GM19035 (cell line): ENCODE results near the gene CELF1.
"Not testable (repeated sequence)": the region's sequence is repeated elsewhere in the genome, so short reads cannot be mapped to it uniquely, and the experiment has no call there.

Experiments used
- ATAC-seq: cut with Tn5 transposase; IDR thresholded peaks from one replicate; pipeline ENCODE4 v1.9.1; 2021; ENCODE audit not compliant: unreplicated experiment

Gene CELF1

GRCh38 chr11:47488674-47489394, 64.1 kb downstream of the CELF1 start:
- no peak for ATAC-seq

DNA sequence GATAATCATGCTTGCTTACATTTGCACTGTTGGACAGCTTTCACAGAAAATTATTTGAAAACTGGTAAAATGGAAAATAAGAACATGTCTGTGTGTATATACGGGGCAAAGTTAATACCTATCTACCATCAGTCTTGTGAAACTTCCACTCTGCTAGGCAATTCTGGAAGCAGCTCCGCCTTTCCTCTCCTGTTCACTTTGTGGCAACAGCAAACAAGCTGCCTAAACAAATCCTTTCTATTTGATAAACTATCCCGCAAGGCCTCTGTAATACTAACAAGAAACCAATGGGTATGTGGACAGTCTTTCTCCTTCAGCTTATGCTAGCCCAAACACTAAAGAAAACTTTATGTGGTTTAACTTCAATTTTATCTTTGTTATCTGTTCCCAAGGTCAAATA, 64.8 kb downstream of the CELF1 start:
- ATAC-seq = no peak

GRCh38 chr11:47487421-47487820, 65.5 kb downstream of the CELF1 start:
- ATAC-seq = no peak

DNA sequence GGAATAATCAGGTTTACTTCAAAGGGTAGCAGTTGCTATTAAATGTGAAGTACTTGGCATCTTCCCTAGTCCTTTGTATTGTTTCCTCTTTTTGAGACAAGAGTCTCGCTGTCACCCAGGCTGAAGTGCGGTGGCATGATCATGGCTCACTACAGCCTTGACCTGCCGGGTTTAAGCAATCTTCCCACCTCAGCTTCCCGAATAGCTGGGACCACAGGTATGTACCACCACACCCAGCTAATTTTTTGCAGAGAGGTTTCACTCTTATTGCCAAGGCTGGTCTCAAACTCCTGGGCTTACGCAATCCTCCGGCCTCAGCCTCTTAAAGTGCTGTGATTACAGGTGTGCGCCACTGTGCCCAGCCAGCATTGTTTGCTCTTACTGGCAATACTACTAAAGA, 67.8 kb downstream of the CELF1 start:
- no peak for ATAC-seq

DNA sequence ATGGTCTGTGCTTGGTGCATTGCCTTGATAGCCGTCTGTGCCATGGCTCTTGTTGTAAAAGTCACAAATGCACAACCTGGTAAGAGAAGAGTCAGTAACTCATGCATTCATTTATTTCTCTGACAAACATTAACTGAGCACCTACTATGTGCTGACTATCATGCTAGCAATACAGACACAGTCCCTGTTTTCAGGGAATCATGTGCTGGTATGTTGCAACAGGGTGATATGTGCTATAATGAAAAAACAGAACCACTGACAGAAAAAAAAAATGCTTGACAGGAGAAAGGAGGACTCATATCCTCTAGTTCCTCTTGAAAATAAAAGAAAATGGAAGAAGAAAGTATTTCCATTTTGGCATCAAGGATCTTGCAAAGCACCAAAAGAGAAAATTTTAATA, 69.5 kb downstream of the CELF1 start:
- no peak for ATAC-seq

DNA sequence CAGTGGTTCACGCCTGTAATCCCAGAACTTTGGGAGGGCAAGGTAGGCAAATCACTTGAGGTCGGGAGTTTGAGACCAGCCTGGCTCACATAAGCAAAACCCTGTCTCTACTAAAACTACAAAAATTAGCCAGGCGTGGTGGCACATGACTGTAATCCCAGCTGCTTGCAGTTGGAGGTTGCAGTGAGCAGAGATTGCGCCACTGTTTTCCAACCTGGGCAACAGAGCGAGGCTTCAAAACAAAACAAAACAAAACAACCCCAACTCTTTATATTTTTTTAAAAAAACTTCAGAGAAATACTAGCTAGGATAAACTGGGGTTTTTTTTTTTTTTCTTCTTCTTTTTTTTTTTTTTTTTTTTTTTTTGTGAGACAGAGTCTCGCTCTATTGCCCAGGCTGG, 72.2 kb downstream of the CELF1 start:
- no peak for ATAC-seq

- ATAC-seq = no peak
Measured at GRCh38 chr11:47478651-47479329, 74.1 kb downstream of the CELF1 start.

GRCh38 chr11:47477753-47478152, 75.2 kb downstream of the CELF1 start:
- no peak for ATAC-seq

DNA sequence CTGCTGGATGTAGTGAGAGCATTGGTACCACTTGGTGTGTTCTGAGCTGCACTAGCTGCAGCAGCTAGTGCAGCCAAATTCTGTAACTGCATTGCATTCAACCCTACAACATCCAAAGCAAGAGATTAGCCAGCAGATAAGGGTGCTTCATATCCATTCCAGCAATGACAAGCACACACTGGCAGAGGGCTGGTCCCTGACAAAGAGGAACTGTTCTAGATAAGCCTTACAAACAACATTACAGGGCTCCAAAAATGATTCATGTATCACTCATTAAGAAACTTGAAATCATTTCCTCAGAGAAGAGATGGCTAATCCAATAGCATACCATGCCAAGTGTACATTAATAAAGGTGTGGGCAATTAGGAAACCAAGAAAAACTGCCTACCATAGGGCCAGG, 75.6 kb downstream of the CELF1 start:
- no peak for ATAC-seq

GRCh38 chr11:47470671-47471070, 82.3 kb downstream of the CELF1 start:
- no peak for ATAC-seq

DNA sequence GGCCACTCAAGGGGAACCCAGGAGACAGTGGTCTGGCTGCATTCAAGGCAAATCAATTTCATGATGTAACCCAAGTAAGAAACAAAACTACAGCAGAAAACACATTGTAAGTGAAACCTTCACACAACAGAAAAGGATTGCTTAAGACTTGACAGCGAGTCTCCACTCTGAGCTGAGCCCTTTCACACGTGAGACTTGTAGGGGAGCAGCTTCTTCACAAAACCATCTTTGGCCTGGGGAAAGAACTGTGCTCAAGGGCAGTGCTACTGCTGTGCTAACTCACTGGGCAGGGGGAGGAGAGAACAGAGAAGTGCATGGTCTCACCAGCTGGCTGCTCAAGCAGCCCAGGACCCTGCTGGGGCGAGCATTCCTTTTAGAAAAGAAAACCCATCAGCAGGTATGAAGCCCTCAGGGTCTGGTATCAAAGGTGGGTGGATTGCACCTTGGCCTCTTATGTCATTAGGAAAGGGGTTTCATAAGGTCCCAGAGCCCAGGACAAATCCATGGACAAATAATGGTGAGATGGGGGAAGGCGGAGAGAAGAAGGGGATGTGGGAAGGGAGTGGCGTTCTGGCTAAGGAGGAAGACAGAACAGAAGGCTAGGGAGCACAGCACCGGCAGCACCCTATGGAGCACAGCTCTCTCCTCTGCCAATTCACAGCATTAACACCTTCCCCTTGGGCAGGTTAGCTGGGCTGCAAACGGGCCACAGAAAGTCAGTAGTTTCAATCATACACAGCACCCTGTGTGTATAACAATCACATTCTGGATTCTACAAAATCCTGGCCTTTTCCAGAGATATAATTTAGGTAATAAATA, 83.4 kb downstream of the CELF1 start:
- no peak for ATAC-seq

DNA sequence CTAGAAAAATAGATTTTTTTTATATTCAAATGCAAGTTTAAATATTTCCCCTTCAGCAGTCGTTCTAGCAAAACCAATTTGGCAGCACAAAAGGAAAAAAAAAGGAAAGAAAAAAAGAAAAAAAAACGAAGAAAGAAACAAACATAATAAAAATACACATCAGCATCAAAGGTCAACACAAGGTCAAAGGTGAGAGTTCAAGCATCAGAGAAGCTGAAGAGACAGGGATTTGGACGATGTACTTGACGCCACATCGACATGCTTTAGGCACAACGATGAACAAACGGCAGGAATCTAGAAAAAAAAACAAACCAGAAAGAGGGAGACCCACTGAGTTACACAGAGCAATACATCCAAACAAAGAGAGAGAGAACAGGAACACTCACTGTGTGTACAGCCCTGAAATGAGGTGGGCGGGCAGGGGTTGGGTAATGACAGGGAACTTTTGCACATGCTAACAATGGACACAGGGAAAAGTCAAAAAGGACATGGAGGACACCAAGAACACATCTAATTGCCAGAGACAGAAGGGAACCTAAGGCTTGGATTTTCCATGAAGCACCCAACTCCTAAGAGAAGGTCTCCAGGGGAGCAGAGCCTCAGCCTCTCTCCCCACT, 84.2 kb downstream of the CELF1 start:
- no peak for ATAC-seq

DNA sequence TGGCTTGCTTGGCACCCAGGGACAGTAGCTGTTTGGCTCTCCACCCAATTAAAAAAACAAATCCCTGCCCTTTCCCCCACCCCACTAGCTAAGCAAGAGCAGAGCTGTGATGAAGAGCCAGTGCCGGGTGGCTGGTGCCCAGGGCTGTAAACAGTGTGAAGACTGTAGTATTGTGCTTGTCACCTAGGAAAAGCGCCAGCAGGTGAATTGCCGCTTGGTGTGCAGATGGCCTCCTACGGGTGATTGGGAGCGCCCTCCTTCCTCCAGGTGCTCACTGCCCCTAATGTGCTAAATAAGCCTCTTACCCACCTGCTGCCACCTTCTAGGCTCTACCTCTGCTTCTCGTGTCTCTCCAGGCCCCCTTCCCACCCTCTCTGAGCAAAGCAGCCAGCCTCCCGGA, 85.6 kb downstream of the CELF1 start:
- no peak for ATAC-seq

- ATAC-seq = no peak
Measured at GRCh38 chr11:47466701-47467250, 86.2 kb downstream of the CELF1 start.

DNA sequence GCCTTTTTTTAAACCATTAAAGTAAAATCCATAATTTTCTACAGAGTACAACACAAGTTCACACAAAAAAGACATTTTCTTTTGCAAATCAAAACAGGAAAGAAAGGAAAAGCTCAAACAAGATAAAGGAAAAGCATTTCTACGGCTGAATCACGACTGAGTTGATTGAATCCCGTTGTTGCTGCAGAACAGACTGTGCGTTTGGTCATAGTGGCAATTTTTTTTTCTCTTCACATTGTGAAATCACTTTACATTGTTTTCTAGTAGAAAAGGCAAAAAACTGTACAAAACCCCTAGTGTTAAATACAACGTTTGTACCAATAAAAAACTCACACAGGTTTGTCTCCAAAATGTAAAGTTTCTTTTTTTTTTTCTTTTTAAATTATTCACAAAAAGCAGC, 86.7 kb downstream of the CELF1 start:
- no peak for ATAC-seq

GRCh38 chr11:47464483-47464882, 88.4 kb downstream of the CELF1 start:
- no peak for ATAC-seq

DNA sequence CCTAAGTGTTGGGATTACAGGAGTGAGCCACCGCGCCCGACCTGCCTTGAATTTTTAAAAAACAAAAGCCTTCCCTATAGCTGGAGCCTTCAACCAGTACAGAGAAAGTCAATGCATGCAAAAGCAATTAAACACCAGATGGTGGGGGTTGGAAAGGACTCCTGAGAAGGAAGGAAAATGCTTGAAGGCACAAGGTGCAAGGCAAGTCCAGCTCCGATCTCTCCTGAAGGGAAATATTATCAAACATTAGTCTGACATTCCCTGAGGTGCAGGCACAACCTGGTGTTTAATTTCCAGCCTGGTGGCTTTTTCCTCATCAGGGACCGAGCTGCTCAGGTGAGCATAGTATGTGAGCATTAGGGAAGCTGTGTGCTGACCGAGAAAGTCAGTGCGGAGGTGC, 91.1 kb downstream of the CELF1 start:
- no peak for ATAC-seq

DNA sequence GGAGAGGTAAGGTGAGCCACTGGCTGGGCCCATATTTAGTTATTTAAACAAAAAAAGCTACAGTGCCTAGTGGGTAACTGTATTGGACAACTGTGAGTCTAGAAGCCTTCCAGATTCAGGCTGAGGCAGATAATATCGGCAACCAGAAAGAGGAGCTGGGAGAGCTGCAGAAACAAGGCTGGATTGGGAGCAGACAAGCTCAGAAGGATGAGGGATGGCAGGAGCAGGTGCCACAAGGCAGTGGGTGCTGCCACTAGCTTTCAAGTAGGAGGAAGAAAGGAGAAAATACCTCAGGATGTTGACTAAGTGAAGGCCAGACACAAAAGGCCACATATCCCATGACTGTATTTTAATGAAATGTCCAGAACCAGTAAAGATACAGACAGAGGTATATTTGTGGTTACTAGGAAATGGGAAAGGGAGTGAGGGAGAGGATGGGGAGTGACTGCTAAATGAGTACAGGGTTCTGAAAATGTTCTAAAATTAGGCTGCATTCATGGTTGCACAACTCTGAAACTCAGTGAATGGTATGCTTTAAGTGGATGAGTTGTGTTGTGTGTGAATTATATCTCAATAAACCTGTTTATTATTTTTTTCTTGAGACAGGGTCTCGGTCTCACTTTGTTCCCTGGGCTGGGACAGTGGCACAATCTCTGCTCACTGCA, 92.2 kb downstream of the CELF1 start:
- no peak for ATAC-seq

DNA sequence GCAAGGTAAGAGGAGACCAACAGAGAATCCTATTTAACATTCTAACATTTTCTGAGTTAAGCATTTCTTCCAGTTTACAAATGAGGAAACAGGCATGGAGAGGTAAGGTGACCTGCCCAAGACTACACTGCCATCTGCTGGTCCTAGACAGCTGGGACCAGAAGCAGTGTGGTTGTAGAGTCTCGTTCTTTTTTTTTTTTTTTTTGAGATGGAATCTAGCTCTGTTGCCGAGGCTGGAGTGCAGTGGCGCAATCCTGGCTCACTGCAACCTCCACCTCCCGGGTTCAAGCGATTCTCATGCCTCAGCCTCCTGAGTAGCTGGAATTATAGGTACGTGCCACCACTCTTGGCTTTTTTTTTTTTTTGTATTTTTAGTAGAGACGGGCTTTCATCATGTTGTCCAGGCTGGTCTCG, 98.7 kb downstream of the CELF1 start:
- not testable (repeated sequence) for ATAC-seq

DNA sequence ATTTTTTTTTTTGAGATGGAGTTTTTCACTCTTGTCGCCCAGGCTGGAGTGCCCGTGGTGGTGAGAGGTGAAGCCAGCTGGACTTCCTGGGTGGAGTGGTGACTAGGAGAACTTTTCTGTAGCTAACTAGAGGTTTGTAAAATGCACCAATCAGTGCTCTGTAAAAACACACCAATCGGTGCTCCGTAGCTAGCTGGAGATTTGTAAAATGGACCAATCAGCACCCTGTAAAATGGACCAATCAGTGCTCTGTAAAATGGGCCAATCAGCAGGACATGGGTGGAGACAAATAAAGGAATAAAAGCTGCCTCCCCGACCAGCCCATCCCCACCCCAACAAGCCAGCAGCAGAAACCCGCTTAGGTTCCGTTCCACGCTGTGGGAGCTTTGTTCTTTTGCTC, 99.6 kb downstream of the CELF1 start:
- ATAC-seq = no peak

- no peak for ATAC-seq
Measured at GRCh38 chr11:47451990-47452389, 100.9 kb downstream of the CELF1 start.
